WERI-Rb-1 (cell line): Measurements from ENCODE around the gene C1orf226.
A peak's percentile ranks its signal among the peaks of the same experiment; 100 is the strongest.

Experiments
- DNase-seq: peaks from one replicate; pipeline ENCODE4 v3.0.0-alpha.2; 2020
- H3K27ac ChIP-seq: fragments of 250-450 bp; sonication (Bioruptor Pico); 2 replicates; pipeline ENCODE4 v1.5.1; 2020; ENCODE audit warnings: mild to moderate bottlenecking, moderate library complexity
- H3K27me3 ChIP-seq: fragments of 250-450 bp; sonication (Bioruptor Pico); 2 replicates; pipeline ENCODE4 v1.5.1; 2021; ENCODE audit warnings: mild to moderate bottlenecking, low read depth, moderate library complexity; ENCODE audit not compliant: insufficient read depth, severe bottlenecking
- H3K36me3 ChIP-seq: fragments of 250-450 bp; sonication (Bioruptor Pico); 2 replicates; pipeline ENCODE4 v1.5.1; 2020; ENCODE audit warnings: mild to moderate bottlenecking, moderate library complexity
- H3K4me3 ChIP-seq: 2 replicates; pipeline ENCODE4 v1.5.1; 2011; ENCODE audit warnings: low read depth, mild to moderate bottlenecking, control low read depth, low read length
- H3K9me3 ChIP-seq: fragments of 250-450 bp; sonication (Bioruptor Pico); 2 replicates; pipeline ENCODE4 v1.5.1; 2021; ENCODE audit warnings: mild to moderate bottlenecking, moderate library complexity; ENCODE audit not compliant: severe bottlenecking
- CTCF ChIP-seq: IDR thresholded peaks from 2 replicates; pipeline ENCODE4 v1.5.1; 2011; ENCODE audit warnings: low read depth, mild to moderate bottlenecking, control low read depth, inconsistent platforms, low read length

The C1orf226 gene

GRCh38 chr1:162357681-162358266, 23.8 kb upstream of the C1orf226 start:
- no peak overlapping the region for H3K4me3 ChIP-seq
- peak; percentile 83 for TF ChIP-seq CTCF
- H3K27me3 ChIP-seq: no peaks in the 10 kb centered on the region
- peaks cover 59% of the 10 kb centered on the region for H3K36me3 ChIP-seq
- no peaks in the 10 kb centered on the region for H3K9me3 ChIP-seq
- no peak overlapping the region for H3K27ac ChIP-seq
- peak; percentile 63 for DNase-seq

GRCh38 chr1:162358928-162359327, 22.6 kb upstream of the C1orf226 start:
- H3K4me3 ChIP-seq: no peak overlapping the region
- H3K27me3 ChIP-seq: no peaks in the 10 kb centered on the region
- H3K27ac ChIP-seq: no peak overlapping the region
- no peaks in the 10 kb centered on the region for H3K9me3 ChIP-seq
- H3K36me3 ChIP-seq: peaks cover 64% of the 10 kb centered on the region
- no peak for TF ChIP-seq CTCF
- no peak for DNase-seq

GRCh38 chr1:162359523-162360236, 21.8 kb upstream of the C1orf226 start:
- H3K27me3 ChIP-seq: no peaks in the 10 kb centered on the region
- no peak overlapping the region for H3K4me3 ChIP-seq
- H3K27ac ChIP-seq: no peak overlapping the region
- H3K36me3 ChIP-seq: peaks cover 61% of the 10 kb centered on the region
- no peaks in the 10 kb centered on the region for H3K9me3 ChIP-seq
- no peak for DNase-seq
- no peak for TF ChIP-seq CTCF

- TF ChIP-seq CTCF: no peak
- no peaks in the 10 kb centered on the region for H3K27me3 ChIP-seq
- no peaks in the 10 kb centered on the region for H3K9me3 ChIP-seq
- H3K36me3 ChIP-seq: peaks cover 56% of the 10 kb centered on the region
- no peak for DNase-seq
- H3K27ac ChIP-seq: no peak overlapping the region
- no peak overlapping the region for H3K4me3 ChIP-seq
Observed at GRCh38 chr1:162360237-162360873, 21.2 kb upstream of the C1orf226 start.

GRCh38 chr1:162360874-162361260, 20.7 kb upstream of the C1orf226 start:
- TF ChIP-seq CTCF: no peak
- H3K27ac ChIP-seq: no peak overlapping the region
- no peak for DNase-seq
- no peak overlapping the region for H3K4me3 ChIP-seq
- no peaks in the 10 kb centered on the region for H3K9me3 ChIP-seq
- no peaks in the 10 kb centered on the region for H3K27me3 ChIP-seq
- peaks cover 51% of the 10 kb centered on the region for H3K36me3 ChIP-seq
